HL-60 (cell line): Measurements from ENCODE around the gene ARMH3.

Experiments
- CTCF ChIP-seq: IDR thresholded peaks from one replicate; pipeline ENCODE4 v1.5.1; 2011; ENCODE audit warnings: low read length, control low read depth, inconsistent platforms; ENCODE audit not compliant: insufficient read depth
- REST ChIP-seq: IDR thresholded peaks from 2 replicates; pipeline ENCODE4 v1.6.1; 2012; ENCODE audit warnings: low read depth; ENCODE audit not compliant: insufficient replicate concordance

GRCh38 chr10:101816376-101816775 is 239.6 kb downstream of the ARMH3 start:
- TF ChIP-seq CTCF (no peak), REST (no peak)
